Fibroblast of lung (primary cell): Measurements from ENCODE around the gene PTCH2. TPM values are rescaled to one million over a fixed set of nuclear protein-coding genes. Genes with fewer than 3 reads are reported as not detected.

Experiments used
- DNase-seq, 2 donors: peaks; one replicate each; pipeline versions ENCODE4 v3.0.0 to v3.0.0-alpha.2; 2010; ENCODE audit warnings: low read depth in 2 of 2
- H2AFZ ChIP-seq: 2 replicates; pipeline ENCODE4 v1.5.1; 2012; ENCODE audit warnings: low read length, control low read depth, inconsistent platforms
- H3K27ac ChIP-seq: 2 replicates; pipeline ENCODE4 v1.5.1; 2011; ENCODE audit warnings: low read length, control low read depth; ENCODE audit not compliant: insufficient read depth
- H3K27me3 ChIP-seq: 2 replicates; pipeline ENCODE4 v1.5.1; 2011; ENCODE audit warnings: mild to moderate bottlenecking, low read length; ENCODE audit not compliant: control insufficient read depth, insufficient read depth
- H3K36me3 ChIP-seq: 2 replicates; pipeline ENCODE4 v1.5.1; 2011; ENCODE audit warnings: low read length; ENCODE audit not compliant: control insufficient read depth, insufficient read depth
- H3K4me1 ChIP-seq: 2 replicates; pipeline ENCODE4 v1.5.1; 2011; ENCODE audit warnings: low read length; ENCODE audit not compliant: control insufficient read depth, insufficient read depth; ENCODE audit errors: extremely low read depth
- H3K4me2 ChIP-seq: 2 replicates; pipeline ENCODE4 v1.5.1; 2011; ENCODE audit warnings: low read length, control low read depth; ENCODE audit not compliant: insufficient read depth; ENCODE audit errors: extremely low read depth
- H3K4me3 ChIP-seq, 4 experiments: fragments of 200-600 bp in 1 of 4; sonication (generic) in 1 of 4; replicated peaks in 1 of 4; 2 replicates each; pipeline ENCODE4 v1.5.1; 2011 to 2016; ENCODE audit warnings: low read length in 4 of 4, low read depth in 3 of 4, mild to moderate bottlenecking in 3 of 4, control low read depth in 2 of 4, inconsistent platforms in 1 of 4, mixed read lengths in 1 of 4; ENCODE audit not compliant: insufficient read depth in 1 of 4; ENCODE audit errors: control extremely low read depth in 1 of 4
- H3K79me2 ChIP-seq: 2 replicates; pipeline ENCODE4 v1.5.1; 2012; ENCODE audit warnings: mild to moderate bottlenecking, low read length, inconsistent platforms; ENCODE audit not compliant: control insufficient read depth, insufficient read depth
- H3K9ac ChIP-seq: 2 replicates; pipeline ENCODE4 v1.5.1; 2011; ENCODE audit warnings: mild to moderate bottlenecking, low read length, control low read depth; ENCODE audit not compliant: insufficient read depth
- H3K9me3 ChIP-seq: 2 replicates; pipeline ENCODE4 v1.5.1; 2012; ENCODE audit warnings: low read depth, low read length; ENCODE audit not compliant: control insufficient read depth, insufficient read depth
- H4K20me1 ChIP-seq: 2 replicates; pipeline ENCODE4 v1.5.1; 2011; ENCODE audit warnings: low read length; ENCODE audit not compliant: control insufficient read depth, insufficient read depth; ENCODE audit errors: extremely low read depth
- EZH2 ChIP-seq: IDR thresholded peaks from 2 replicates; pipeline ENCODE4 v1.5.1; 2012; ENCODE audit warnings: low read length, control low read depth, mild to moderate bottlenecking; ENCODE audit errors: missing control alignments
- polyA plus RNA-seq, 2 donors: library from polyadenylated mRNA; depleted of rRNA in 1 of 2; stranded (reverse) in 1 of 2; unstranded in 1 of 2; fragments of >200 nt; gene quantifications; 2 replicates each; pipeline ENCODE4 v1.2.1, GENCODE V29; 2011 to 2012; ENCODE audit warnings: missing spikeins in 1 of 2
- total RNA-seq: library from RNA; depleted of rRNA; stranded (reverse); fragments of >200 nt; gene quantifications from 2 replicates; pipeline ENCODE4 v1.2.1, GENCODE V29; 2014
- TF ChIP-seq, protein P1 (sequence below), 2 donors: IDR thresholded peaks in 1 of 2; conservative IDR thresholded peaks in 1 of 2; 1 replicate in 1 of 2; 2 replicates in 1 of 2; pipeline ENCODE4 v1.5.1; 2011 to 2012; ENCODE audit warnings: low read length in 2 of 2, control low read depth in 1 of 2, inconsistent platforms in 1 of 2, low read depth in 1 of 2, mild to moderate bottlenecking in 1 of 2

Gene PTCH2
- total and polyA plus RNA-seq, 2 donors (not counting 1 experiment from before 2014, with no cell fraction given), result 0.15 to 0.50 TPM

DNA sequence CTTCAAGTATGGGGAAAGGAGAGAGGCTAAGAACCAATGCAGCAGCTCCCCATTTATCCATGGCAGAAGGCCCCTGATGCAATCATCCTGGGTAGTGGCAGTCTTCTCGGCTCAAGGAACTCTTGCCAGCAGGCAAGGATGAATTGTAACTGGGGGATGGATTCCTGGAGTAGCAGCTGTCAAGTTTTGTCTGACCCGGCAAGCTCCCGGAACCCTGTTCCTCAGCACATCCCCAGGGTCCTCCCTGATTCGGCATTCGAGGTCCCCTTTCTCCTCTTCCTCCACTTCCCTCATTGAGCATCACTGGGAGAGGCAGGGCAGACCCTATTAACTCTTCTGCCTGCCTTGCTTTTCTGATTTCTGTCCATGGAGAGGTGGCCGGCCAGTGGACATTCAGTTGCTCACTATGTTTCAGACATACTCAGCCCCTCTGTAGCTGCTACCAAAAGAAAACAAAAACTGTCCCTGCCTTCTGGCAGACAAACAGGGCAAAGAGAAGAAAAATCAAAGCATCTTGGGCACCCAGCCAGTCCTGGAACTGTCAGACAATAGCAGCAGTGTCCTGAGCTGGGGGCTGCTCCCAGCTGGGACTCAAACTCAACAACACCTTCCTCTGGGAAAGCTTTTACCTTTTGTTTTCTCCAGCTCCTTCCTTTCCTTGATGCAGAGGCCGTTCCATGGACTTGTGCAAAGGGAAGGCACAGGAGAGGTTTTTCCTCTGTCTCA, 5.6 kb upstream of the PTCH2 start:
- Histone ChIP-seq H3K36me3 (no peaks in the 10 kb centered on the region), H3K27ac (no peak overlapping the region), H3K27me3 (no peaks in the 10 kb centered on the region), H4K20me1 (no peaks in the 10 kb centered on the region), H3K4me3 (no peak overlapping the region), H2AFZ (no peak overlapping the region), H3K4me2 (no peak overlapping the region), H3K9ac (no peak overlapping the region), H3K4me1 (no peaks in the 10 kb centered on the region), H3K9me3 (no peaks in the 10 kb centered on the region), H3K79me2 (no peaks in the 10 kb centered on the region)
- DNase-seq, result no peak
- TF ChIP-seq EZH2, result no peak
- TF ChIP-seq, protein P1, sequence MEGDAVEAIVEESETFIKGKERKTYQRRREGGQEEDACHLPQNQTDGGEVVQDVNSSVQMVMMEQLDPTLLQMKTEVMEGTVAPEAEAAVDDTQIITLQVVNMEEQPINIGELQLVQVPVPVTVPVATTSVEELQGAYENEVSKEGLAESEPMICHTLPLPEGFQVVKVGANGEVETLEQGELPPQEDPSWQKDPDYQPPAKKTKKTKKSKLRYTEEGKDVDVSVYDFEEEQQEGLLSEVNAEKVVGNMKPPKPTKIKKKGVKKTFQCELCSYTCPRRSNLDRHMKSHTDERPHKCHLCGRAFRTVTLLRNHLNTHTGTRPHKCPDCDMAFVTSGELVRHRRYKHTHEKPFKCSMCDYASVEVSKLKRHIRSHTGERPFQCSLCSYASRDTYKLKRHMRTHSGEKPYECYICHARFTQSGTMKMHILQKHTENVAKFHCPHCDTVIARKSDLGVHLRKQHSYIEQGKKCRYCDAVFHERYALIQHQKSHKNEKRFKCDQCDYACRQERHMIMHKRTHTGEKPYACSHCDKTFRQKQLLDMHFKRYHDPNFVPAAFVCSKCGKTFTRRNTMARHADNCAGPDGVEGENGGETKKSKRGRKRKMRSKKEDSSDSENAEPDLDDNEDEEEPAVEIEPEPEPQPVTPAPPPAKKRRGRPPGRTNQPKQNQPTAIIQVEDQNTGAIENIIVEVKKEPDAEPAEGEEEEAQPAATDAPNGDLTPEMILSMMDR (conservative IDR thresholded peaks at IDR 0.05 in 1 of 2, IDR thresholded peaks at IDR 0.05 in 1 of 2; ENCODE audit: low read depth in 1 of 2, low read length in 2 of 2), result no peak

DNA sequence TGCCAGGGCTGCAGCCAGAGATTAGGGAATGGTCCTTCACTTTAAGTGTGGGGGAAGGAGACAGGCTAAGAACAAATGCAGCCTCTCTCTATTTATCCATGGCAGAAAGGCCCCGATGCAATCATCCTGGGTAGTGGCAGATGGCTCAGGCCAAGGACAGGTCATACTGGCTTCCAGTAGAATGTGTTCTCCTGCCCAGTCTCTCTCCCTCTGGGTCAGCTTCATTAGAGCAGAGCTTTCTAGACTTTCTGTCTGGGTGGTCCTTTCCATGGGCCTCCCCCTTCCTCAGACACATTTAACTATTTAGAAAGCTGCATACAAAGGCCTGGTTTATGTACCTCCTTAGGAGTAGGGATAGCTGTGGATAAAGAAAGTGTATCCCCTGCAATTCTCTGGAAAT, 4.8 kb upstream of the PTCH2 start:
- Histone ChIP-seq H3K79me2 (no peaks in the 10 kb centered on the region), H3K36me3 (no peaks in the 10 kb centered on the region), H3K4me1 (no peaks in the 10 kb centered on the region)

DNA sequence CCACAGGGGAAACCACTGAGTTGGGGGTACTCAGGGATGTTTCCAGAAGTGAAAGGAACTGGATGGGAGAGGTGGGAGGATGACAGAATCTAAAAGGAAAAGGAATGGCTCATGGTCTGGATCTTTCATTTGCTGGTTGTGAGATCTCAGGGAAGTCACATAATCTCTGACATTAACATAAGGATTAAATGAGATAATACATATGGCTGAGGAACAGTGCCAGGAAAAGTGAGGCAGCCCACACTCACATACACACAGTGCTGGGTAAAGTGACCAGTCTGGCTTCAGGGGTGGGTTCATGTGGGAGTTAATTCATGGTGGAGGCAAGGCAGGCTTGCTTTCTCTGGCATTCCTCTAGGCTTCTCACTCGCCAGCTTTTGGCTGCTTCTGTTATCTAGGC, 3.9 kb upstream of the PTCH2 start:
- no peak overlapping the region for H3K4me2 ChIP-seq
- H3K4me3 ChIP-seq, result no peak overlapping the region
- no peak for DNase-seq
- no peaks in the 10 kb centered on the region for H4K20me1 ChIP-seq
- H3K36me3 ChIP-seq, result no peaks in the 10 kb centered on the region
- no peaks in the 10 kb centered on the region for H3K4me1 ChIP-seq
- H3K9me3 ChIP-seq, result no peaks in the 10 kb centered on the region
- no peak overlapping the region for H2AFZ ChIP-seq
- no peaks in the 10 kb centered on the region for H3K79me2 ChIP-seq
- no peak overlapping the region for H3K9ac ChIP-seq
- no peak overlapping the region for H3K27ac ChIP-seq
- TF ChIP-seq EZH2, result no peak
- TF ChIP-seq, protein P1 (conservative IDR thresholded peaks at IDR 0.05 in 1 of 2, IDR thresholded peaks at IDR 0.05 in 1 of 2; ENCODE audit: low read depth in 1 of 2, low read length in 2 of 2), result no peak
- H3K27me3 ChIP-seq, result no peaks in the 10 kb centered on the region

More for the DNA sequence above, 4.8 kb upstream of the PTCH2 start:
- DNase-seq, result no peak
- H2AFZ ChIP-seq, result no peak overlapping the region
- TF ChIP-seq, protein P1 (conservative IDR thresholded peaks at IDR 0.05 in 1 of 2, IDR thresholded peaks at IDR 0.05 in 1 of 2; ENCODE audit: low read depth in 1 of 2, low read length in 2 of 2), result no peak
- TF ChIP-seq EZH2, result no peak
- H3K27ac ChIP-seq, result no peak overlapping the region
- no peaks in the 10 kb centered on the region for H3K27me3 ChIP-seq
- no peak overlapping the region for H3K4me3 ChIP-seq
- H3K9me3 ChIP-seq, result no peaks in the 10 kb centered on the region
- H4K20me1 ChIP-seq, result no peaks in the 10 kb centered on the region
- H3K9ac ChIP-seq, result no peak overlapping the region
- H3K4me2 ChIP-seq, result no peak overlapping the region
